Ishikawa (cell line): ENCODE data around the gene TRHDE.

Source experiments
- CEBPB ChIP-seq: IDR thresholded peaks from 2 replicates; pipeline ENCODE4 v1.6.1; 2012
- CREB1 ChIP-seq: IDR thresholded peaks from 2 replicates; pipeline ENCODE4 v1.6.1; 2012; ENCODE audit warnings: low read depth
- EGR1 ChIP-seq: IDR thresholded peaks from 2 replicates; pipeline ENCODE4 v1.6.1; 2012
- EP300 ChIP-seq: IDR thresholded peaks from 2 replicates; pipeline ENCODE4 v1.6.1; 2012; ENCODE audit warnings: borderline replicate concordance
- FOXM1 ChIP-seq: IDR thresholded peaks from 2 replicates; pipeline ENCODE4 v1.6.1; 2012; ENCODE audit warnings: low read depth, borderline replicate concordance
- NFIC ChIP-seq: IDR thresholded peaks from 2 replicates; pipeline ENCODE4 v1.6.1; 2012
- RAD21 ChIP-seq: IDR thresholded peaks from 2 replicates; pipeline ENCODE4 v1.6.1; 2012; ENCODE audit warnings: low read depth
- REST ChIP-seq: IDR thresholded peaks from 2 replicates; pipeline ENCODE4 v1.6.1; 2012; ENCODE audit warnings: low read depth, mild to moderate bottlenecking
- TAF1 ChIP-seq: IDR thresholded peaks from 2 replicates; pipeline ENCODE4 v1.6.1; 2012; ENCODE audit warnings: low read depth, mild to moderate bottlenecking
- TCF12 ChIP-seq: IDR thresholded peaks from 2 replicates; pipeline ENCODE4 v1.6.1; 2012; ENCODE audit warnings: low read depth
- TEAD4 ChIP-seq: IDR thresholded peaks from 2 replicates; pipeline ENCODE4 v1.6.1; 2012
- YY1 ChIP-seq: IDR thresholded peaks from 2 replicates; pipeline ENCODE4 v1.6.1; 2012; ENCODE audit warnings: low read depth
- ZBTB7A ChIP-seq: IDR thresholded peaks from 2 replicates; pipeline ENCODE4 v1.6.1; 2012; ENCODE audit warnings: low read depth
- TF ChIP-seq, protein P1 (sequence below): IDR thresholded peaks from 2 replicates; pipeline ENCODE4 v1.6.1; 2012
- TF ChIP-seq, protein P2 (sequence below): IDR thresholded peaks from 2 replicates; pipeline ENCODE4 v1.6.1; 2012

TRHDE gene

GRCh38 chr12:72256725-72257124 lies 15.4 kb upstream of the TRHDE start:
- TF ChIP-seq EGR1 = no peak
- TF ChIP-seq EP300 = no peak
- no peak for TF ChIP-seq NFIC
- no peak for TF ChIP-seq RAD21
- no peak for TF ChIP-seq ZBTB7A
- no peak for TF ChIP-seq TCF12
- TF ChIP-seq TAF1 = no peak
- TF ChIP-seq CEBPB = no peak
- TF ChIP-seq REST = no peak
- no peak for TF ChIP-seq CREB1

GRCh38 chr12:72261885-72262284 lies 10.3 kb upstream of the TRHDE start:
- TF ChIP-seq EGR1 = no peak
- no peak for TF ChIP-seq FOXM1
- TF ChIP-seq TEAD4 = no peak
- TF ChIP-seq CREB1 = no peak
- no peak for TF ChIP-seq RAD21
- TF ChIP-seq EP300 = no peak
- no peak for TF ChIP-seq TCF12
- TF ChIP-seq, protein P1, sequence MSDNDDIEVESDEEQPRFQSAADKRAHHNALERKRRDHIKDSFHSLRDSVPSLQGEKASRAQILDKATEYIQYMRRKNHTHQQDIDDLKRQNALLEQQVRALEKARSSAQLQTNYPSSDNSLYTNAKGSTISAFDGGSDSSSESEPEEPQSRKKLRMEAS = no peak
- no peak for TF ChIP-seq TAF1
- TF ChIP-seq NFIC = no peak
- no peak for TF ChIP-seq ZBTB7A
- TF ChIP-seq YY1 = no peak
- no peak for TF ChIP-seq CEBPB
- TF ChIP-seq, protein P2, sequence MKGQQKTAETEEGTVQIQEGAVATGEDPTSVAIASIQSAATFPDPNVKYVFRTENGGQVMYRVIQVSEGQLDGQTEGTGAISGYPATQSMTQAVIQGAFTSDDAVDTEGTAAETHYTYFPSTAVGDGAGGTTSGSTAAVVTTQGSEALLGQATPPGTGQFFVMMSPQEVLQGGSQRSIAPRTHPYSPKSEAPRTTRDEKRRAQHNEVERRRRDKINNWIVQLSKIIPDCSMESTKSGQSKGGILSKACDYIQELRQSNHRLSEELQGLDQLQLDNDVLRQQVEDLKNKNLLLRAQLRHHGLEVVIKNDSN = no peak
- no peak for TF ChIP-seq REST

DNA sequence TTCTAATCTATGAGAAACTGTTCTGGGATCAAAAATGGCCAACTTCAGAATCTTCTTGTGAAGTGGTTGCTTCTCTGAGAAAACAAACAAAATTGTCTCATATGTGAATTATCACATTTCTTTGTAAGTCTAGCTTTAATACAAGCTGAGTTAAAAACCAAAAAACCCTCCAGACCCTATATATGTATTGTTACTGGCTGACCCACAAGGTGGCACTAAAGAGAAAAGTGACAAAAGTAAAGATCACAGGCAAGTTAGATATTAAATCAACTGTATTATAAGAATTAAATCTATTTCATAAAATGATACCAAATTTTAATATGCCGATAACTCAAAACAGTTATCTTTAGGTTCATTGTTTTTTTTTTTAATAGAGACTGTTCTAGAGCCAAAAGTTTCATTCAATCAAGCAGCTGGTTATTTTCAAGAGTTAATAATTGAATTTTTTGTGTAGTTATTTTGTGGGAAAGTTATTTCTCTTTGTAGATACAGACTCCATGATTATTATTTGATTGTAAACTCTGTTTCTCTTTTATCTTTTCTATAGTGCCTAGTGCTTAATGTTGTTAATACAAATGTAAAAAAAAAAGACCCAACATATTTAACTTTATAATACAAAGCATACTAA lies 7.5 kb upstream of the TRHDE start:
- TF ChIP-seq RAD21 = peak; percentile 50
- TF ChIP-seq REST = no peak

DNA sequence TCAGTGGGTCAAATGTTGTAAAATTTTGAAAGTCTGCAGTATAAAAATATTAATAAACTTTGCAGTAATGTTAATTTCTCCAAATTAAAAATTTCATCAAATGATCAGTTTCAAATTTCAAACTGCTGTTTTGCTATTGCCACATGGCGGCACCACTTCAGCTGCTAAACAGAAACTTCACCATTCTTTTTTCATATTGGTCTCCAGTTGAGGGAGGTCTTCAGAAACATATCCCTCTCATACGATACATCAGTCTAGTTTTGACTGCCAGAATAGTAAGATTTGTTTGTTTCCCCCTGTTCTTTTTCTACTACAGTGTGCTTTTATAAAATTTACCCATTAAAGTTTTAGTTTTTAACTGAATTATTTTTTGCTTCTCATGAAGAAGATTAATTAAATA lies 4.2 kb upstream of the TRHDE start:
- TF ChIP-seq TEAD4 = no peak
- no peak for TF ChIP-seq FOXM1
- TF ChIP-seq RAD21 = no peak
- TF ChIP-seq REST = no peak
- no peak for TF ChIP-seq CREB1
- no peak for TF ChIP-seq EP300
- TF ChIP-seq CEBPB = no peak
- TF ChIP-seq, protein P1 = no peak
- TF ChIP-seq TCF12 = no peak
